GM21390 (cell line): ENCODE results near the gene QDPR.
"Not testable (repeated sequence)": the region's sequence is repeated elsewhere in the genome, so short reads cannot be mapped to it uniquely, and the experiment has no call there.

Source experiments
- ATAC-seq: cut with Tn5 transposase; IDR thresholded peaks from one replicate; pipeline ENCODE4 v1.9.1; 2021; ENCODE audit not compliant: unreplicated experiment

The QDPR gene

DNA sequence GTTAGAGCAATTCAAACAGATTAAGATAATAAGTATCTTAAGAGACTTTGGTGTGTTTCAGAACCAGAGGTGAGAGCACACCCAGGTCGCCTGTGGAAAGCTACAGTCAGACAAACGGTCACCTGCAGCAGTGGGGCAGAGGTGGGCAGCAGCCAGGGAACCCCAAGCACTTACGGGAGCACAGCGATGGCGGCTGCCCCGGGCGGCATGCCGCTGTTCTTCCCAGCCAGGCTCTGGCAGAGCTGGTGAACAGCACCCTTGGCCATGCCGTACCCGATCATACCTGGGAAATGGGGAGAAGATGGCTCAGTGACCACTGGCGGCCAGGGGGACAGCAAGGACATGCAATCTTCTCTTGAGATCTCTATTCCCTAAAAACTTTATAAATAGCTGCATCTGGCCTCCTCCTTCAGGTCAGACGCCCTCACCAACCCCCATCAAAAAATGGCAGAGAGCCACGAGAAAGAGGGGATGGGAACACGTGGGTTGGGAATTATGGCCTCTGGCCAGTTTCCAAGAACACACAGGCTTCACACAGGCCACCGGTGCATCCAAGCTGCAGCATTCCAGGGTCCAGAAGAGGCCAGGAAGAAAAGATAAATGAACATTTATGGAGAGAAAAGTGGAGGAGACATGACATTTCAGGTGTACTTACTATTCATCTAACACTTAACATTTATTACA is 19.7 kb downstream of the QDPR start:
- no peak for ATAC-seq

GRCh38 chr4:17491196-17491595 is 20.7 kb downstream of the QDPR start:
- ATAC-seq = no peak

DNA sequence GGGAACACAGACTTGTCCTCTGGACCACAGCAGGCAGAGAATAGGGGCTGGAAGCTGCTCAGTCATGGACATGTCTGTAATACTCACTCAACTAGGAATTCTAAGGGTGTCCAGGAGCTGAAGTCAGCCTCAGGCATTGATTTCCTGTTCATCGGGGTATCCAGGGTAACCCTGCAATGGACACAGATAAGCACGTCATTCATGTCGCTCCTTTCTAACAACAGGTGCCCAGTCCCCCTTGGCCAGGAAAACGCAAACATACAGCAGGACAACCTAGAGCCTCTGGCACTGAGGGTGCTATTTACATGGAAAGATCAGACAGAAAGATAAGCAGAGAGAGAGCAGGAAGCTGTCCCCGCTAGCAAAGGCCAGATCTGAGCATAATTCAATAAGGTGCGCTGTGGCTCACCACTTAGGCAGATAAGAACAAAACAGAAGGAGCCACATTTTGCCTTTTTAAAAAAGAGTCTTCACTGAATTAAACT is 21.3 kb downstream of the QDPR start:
- no peak for ATAC-seq

GRCh38 chr4:17489721-17490120 is 22.2 kb downstream of the QDPR start:
- no peak for ATAC-seq

DNA sequence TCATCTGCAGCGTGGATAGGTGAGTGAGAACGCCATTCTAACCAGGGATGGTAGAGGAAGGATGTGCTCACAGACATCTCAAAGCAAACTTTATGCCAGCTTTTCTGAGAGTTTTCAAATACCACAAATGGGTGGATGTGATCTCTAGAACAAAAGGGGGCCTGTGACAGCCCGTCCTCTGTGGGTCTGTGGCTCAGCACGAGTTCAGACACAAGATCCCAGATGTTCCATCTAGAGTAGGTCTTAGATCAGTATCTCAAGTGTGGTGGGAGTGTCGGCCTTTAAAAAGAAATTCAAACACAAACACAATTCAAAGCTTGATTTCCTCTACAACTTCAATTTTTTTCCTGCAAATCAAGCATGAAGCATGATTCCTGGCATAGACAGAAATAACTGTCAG is 22.8 kb downstream of the QDPR start:
- no peak for ATAC-seq

GRCh38 chr4:17482716-17483115 is 29.2 kb downstream of the QDPR start:
- no peak for ATAC-seq

GRCh38 chr4:17480955-17481354 is 30.9 kb downstream of the QDPR start:
- no peak for ATAC-seq

DNA sequence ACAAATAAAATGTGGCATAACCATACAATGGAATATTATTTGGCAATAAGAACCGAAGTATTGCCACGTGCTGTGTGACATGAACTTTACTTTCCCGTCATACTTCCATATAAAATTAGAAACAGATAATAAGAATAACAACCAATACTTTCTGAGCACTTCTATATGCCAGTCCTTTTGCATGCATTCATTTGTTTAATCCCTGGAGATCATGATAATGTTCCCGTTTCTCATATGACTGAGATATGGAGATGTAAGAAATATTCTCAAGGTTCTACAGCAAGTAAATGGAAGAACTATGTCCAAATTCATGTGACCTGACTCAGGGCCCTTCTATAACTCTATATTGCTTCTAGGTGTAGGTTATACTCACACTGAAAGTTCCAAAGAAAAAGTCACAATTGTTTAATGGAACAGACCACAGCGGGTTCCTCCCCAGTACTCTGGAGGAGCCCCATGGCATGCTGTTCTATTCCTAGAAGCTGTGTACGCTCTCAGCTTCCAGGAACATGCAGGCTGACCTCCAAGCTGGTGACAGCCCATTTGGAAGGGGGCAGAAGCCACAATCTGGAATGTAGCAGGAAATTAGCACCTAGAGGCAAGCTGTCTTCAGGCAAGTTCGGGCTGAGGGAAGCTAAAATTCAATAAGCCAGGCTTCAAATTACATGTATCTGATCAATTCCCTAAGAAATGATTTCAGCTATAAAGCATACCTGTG is 31.5 kb downstream of the QDPR start:
- no peak for ATAC-seq

DNA sequence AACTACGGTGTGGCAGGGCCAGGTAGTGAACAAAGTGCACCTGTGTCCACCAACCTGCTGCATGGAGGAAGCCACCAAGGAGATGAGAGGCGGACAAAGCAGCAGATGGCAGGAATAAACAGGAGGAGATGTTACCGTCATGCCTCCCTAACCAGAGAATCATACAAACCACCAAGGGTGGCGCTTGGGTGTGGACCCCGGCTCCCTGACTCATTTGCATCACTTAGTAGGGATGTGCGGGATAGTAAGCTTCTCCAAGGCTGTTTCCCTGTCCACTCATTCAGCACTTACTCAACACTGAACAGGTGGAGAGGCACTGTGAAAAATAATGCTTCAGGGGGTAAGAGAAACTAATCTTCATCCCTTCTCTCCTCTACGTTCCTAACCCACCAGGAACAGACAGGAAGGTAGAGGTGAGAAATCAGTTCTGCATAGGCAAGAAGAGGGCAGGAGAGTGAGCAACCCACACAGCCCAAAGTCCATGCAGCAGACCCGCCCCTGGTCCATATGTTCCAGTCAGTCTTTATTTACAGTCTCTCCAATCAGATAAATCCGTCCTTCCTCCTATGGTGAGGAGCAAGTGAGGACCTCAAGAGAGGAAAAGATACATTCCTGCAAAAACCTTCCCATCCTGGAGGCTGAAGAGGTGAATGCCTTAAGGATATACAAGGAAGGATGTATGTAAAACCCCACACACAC is 34.0 kb downstream of the QDPR start:
- ATAC-seq = no peak

DNA sequence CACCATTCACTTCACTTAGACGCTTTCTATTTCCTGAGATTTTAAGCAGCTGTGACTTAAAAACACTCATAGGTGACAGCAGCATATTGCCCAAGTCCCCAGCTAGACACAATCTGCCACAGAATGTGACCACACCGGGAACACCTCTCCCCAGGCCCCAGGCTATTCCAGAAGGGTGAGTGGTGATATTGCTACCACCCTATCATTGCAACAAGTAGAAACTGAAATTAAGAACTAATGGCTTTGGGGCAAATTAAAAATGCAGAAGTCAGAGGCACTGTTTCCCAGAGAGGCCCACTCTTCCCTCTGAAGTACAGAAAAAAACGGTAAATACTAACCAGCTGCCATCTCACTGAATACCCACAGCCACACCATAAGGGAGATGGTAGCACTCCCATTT is 35.0 kb downstream of the QDPR start:
- ATAC-seq = no peak

DNA sequence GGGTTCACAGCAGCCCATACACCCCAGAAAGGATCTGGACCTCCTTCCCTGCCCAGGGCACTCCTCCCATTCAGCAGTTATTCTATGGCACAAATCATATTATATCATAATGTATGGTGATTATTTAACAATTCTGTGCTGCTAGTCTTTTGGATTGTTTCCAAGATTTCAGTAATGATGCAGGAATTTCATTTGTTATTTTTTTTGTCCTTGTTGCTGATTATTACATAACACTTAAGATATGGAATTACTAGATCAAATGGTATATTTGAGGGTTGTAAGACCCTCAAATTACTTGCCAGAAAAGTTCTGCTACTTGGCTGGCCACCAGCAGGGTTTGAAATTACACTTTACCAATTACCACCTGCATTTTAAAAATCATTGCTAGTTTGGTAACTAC is 36.4 kb downstream of the QDPR start:
- ATAC-seq = no peak

- ATAC-seq = no peak
These were observed 41.8 kb downstream of the QDPR start for GRCh38 chr4:17469931-17470674.

- ATAC-seq = no peak
These were observed 43.2 kb downstream of the QDPR start for GRCh38 chr4:17468619-17469221.

- ATAC-seq = no peak
These were observed 48.3 kb downstream of the QDPR start for GRCh38 chr4:17463606-17464005.

DNA sequence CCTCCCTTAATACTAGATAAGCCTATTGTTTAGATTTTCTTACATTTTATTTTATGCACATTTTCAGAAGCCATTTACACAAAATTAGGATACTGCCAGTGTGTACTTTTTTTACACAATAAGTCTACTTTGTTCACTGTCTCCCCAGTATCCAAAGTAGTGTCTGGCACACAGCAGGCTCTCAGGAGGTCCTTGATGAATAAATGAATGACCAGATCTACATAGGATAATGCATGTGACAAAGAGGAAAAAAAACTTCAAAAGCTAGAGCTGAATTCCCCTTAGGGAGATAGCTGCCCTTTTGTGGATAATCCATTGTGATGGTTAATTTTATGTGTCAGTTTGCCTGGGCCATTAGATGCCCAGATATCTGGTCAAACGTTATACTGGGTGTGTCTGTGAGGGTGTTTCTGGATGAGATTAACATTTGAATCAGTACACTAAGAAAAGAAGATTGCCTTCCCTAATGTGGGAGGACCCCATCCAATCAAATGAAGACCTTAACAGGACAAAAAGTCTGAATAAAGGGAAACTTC is 61.6 kb downstream of the QDPR start:
- ATAC-seq = no peak

- no peak for ATAC-seq
These were observed 63.2 kb downstream of the QDPR start for GRCh38 chr4:17448689-17449088.

GRCh38 chr4:17447675-17448298 is 64.1 kb downstream of the QDPR start:
- ATAC-seq = peak; percentile 96

DNA sequence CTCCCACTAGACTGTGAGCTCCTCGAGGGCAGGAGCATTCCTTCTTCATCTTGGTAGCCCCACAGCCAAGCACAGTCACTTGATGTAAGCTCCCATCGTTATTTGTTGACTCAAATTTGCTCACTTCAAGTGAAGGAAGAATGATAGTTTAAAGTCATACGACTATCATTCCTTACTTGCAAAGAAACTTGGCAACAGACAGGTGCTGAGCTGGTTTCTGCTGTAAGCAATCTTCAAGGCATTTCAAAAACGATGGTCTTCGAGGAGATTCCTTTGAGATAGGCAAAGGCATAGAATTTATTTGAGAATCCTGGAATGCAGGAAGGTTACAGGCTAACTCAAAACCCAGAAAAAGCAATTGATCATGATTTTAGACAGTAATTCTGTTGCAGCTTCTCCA is 64.8 kb downstream of the QDPR start:
- ATAC-seq = no peak

GRCh38 chr4:17442477-17442876 is 69.4 kb downstream of the QDPR start:
- ATAC-seq = not testable (repeated sequence)

DNA sequence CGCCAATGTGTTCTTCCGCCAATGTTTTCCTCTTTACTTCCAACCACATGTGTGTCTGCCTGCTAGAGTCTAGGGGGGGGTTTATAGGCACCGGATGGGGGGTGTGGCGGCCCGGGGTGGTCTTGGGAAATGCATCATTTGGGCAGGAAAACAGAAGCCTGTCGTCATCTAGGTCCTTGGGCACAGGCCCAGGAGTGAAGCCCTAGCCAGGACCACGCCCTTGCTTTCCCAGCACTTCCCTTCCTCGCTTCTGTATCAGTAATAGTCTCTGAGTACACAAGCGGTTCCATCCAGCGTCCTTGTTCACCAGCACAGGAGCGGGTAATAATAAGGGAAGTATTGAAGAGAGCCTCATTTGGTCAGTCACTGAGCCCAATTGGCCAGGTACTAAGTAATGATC is 74.5 kb downstream of the QDPR start:
- ATAC-seq = no peak
